ENCODE data around the gene PEF1. TPM values are rescaled to one million over a fixed set of nuclear protein-coding genes. Genes with fewer than 3 reads are reported as not detected.

PEF1 gene
- total RNA-seq, 4 donors from 2014 or later, result 97.9 to 117 (median 103) TPM

GRCh38 chr1:31623365-31623764 lies 21.3 kb downstream of the PEF1 start:
- Histone ChIP-seq H3K9me3 (no peaks in the 10 kb centered on the region), H3K4me3 (no peak overlapping the region), H3K36me3 (peaks cover 5% of the 10 kb centered on the region), H3K27ac (no peak overlapping the region), H3K4me1 (peaks cover 22% of the 10 kb centered on the region), H3K27me3 (peaks cover 10% of the 10 kb centered on the region)
- DNase-seq (ENCODE audit: low spot score in 2 of 2), result peak in 1 of 2 donors; percentile 64
- 98% methylated on average over 10 of the region's 12 CpGs for WGBS
- TF ChIP-seq CTCF (IDR thresholded peaks at IDR 0.05) (no peak), POLR2AphosphoS5 (IDR thresholded peaks at IDR 0.05) (no peak), EP300 (IDR thresholded peaks at IDR 0.05) (no peak), POLR2A (IDR thresholded peaks at IDR 0.05) (no peak)

GRCh38 chr1:31621847-31622730 lies 22.6 kb downstream of the PEF1 start:
- Histone ChIP-seq H3K27me3 (peaks cover 23% of the 10 kb centered on the region), H3K4me1 (peaks cover 22% of the 10 kb centered on the region), H3K36me3 (no peaks in the 10 kb centered on the region), H3K9me3 (no peaks in the 10 kb centered on the region), H3K4me3 (no peak overlapping the region), H3K27ac (no peak overlapping the region)
- 82% methylated on average over 13 of the region's 15 CpGs for whole genome bisulfite sequencing
- no peak for TF ChIP-seq EP300 (IDR thresholded peaks at IDR 0.05)
- TF ChIP-seq POLR2A (IDR thresholded peaks at IDR 0.05), result no peak
- no peak for TF ChIP-seq POLR2AphosphoS5 (IDR thresholded peaks at IDR 0.05)
- TF ChIP-seq CTCF (IDR thresholded peaks at IDR 0.05), result no peak
- peak in 1 of 2 donors; percentile 68 for DNase-seq (ENCODE audit: low spot score in 2 of 2)

- Histone ChIP-seq H3K4me3 (no peak overlapping the region), H3K4me1 (peaks cover 15% of the 10 kb centered on the region), H3K27ac (no peak overlapping the region), H3K9me3 (no peaks in the 10 kb centered on the region), H3K36me3 (no peaks in the 10 kb centered on the region), H3K27me3 (peaks cover 29% of the 10 kb centered on the region)
- DNase-seq (ENCODE audit: low spot score in 2 of 2), result peak in 1 of 2 donors; percentile 67
- WGBS, result 84% methylated on average over 2 of the region's 5 CpGs
- no peak for TF ChIP-seq POLR2A (IDR thresholded peaks at IDR 0.05)
- TF ChIP-seq POLR2AphosphoS5 (IDR thresholded peaks at IDR 0.05), result no peak
- no peak for TF ChIP-seq CTCF (IDR thresholded peaks at IDR 0.05)
- no peak for TF ChIP-seq EP300 (IDR thresholded peaks at IDR 0.05)
These were observed 23.2 kb downstream of the PEF1 start for GRCh38 chr1:31621498-31621820.

- Histone ChIP-seq H3K36me3 (no peaks in the 10 kb centered on the region), H3K27ac (no peak overlapping the region), H3K4me1 (peaks cover 13% of the 10 kb centered on the region), H3K9me3 (no peaks in the 10 kb centered on the region), H3K4me3 (no peak overlapping the region), H3K27me3 (peaks cover 33% of the 10 kb centered on the region)
- no peak for TF ChIP-seq POLR2AphosphoS5 (IDR thresholded peaks at IDR 0.05)
- peak in 1 of 2 donors; percentile 63 for DNase-seq (ENCODE audit: low spot score in 2 of 2)
- 93% methylated on average over 18 of the region's 20 CpGs for whole genome bisulfite sequencing
These were observed 23.8 kb downstream of the PEF1 start for GRCh38 chr1:31620631-31621497.

GRCh38 chr1:31618916-31619846 lies 25.5 kb downstream of the PEF1 start:
- no peaks in the 10 kb centered on the region for H3K9me3 ChIP-seq
- peaks cover 33% of the 10 kb centered on the region for H3K27me3 ChIP-seq
- no peak overlapping the region for H3K4me3 ChIP-seq
- WGBS, result 79% methylated on average over 18 of the region's 23 CpGs
- peak in 1 of 2 donors; percentile 68 for DNase-seq (ENCODE audit: low spot score in 2 of 2)
- H3K4me1 ChIP-seq, result peaks cover 13% of the 10 kb centered on the region
- H3K36me3 ChIP-seq, result no peaks in the 10 kb centered on the region
- H3K27ac ChIP-seq, result no peak overlapping the region
- TF ChIP-seq CTCF (IDR thresholded peaks at IDR 0.05), result peak in 1 of 2 donors; percentile 2
- no peak for TF ChIP-seq EP300 (IDR thresholded peaks at IDR 0.05)
- no peak for TF ChIP-seq POLR2AphosphoS5 (IDR thresholded peaks at IDR 0.05)
- no peak for TF ChIP-seq POLR2A (IDR thresholded peaks at IDR 0.05)

Measured in suprapubic skin (tissue), 4 donors.